IMR-90 (cell line): ENCODE results near the gene NF1.

Experiments
- CTCF ChIP-seq: conservative IDR thresholded peaks from 2 replicates; pipeline ENCODE4 v1.5.1; 2012; ENCODE audit warnings: mild to moderate bottlenecking, low read depth, low read length, improper control_type of control experiment
- MAFK ChIP-seq: IDR thresholded peaks from 2 replicates; pipeline ENCODE4 v1.6.1; 2012; ENCODE audit warnings: low read depth, low read length, improper control_type of control experiment
- MXI1 ChIP-seq: IDR thresholded peaks from 2 replicates; pipeline ENCODE4 v1.6.1; 2012; ENCODE audit warnings: low read depth, mild to moderate bottlenecking, low read length, moderate library complexity, borderline replicate concordance
- POLR2A ChIP-seq: IDR thresholded peaks from 2 replicates; pipeline ENCODE4 v1.6.1; 2012; ENCODE audit warnings: mild to moderate bottlenecking, low read depth, low read length
- RAD21 ChIP-seq: IDR thresholded peaks from 2 replicates; pipeline ENCODE4 v1.6.1; 2012; ENCODE audit warnings: low read length, improper control_type of control experiment

- no peak for TF ChIP-seq CTCF
- no peak for TF ChIP-seq MXI1
- TF ChIP-seq RAD21, result no peak
- no peak for TF ChIP-seq POLR2A
- no peak for TF ChIP-seq MAFK
Observed at GRCh38 chr17:31418773-31419350, 324.1 kb downstream of the NF1 start.
